Activated naive CD8-positive, alpha-beta T cell (primary cell): ENCODE data around the gene C2orf49.

Experiments used
- H3K27ac Mint-ChIP-seq: one replicate; pipeline ENCODE4 v1.8.0; 2021; ENCODE audit warnings: mixed read lengths
- H3K27me3 Mint-ChIP-seq: one replicate; pipeline ENCODE4 v1.8.0; 2021; ENCODE audit warnings: mixed read lengths
- H3K36me3 Mint-ChIP-seq: one replicate; pipeline ENCODE4 v1.8.0; 2021; ENCODE audit warnings: mixed read lengths
- H3K4me1 Mint-ChIP-seq: one replicate; pipeline ENCODE4 v1.8.0; 2021; ENCODE audit warnings: low read depth, mixed read lengths
- H3K4me3 Mint-ChIP-seq: one replicate; pipeline ENCODE4 v1.8.0; 2021; ENCODE audit warnings: mild to moderate bottlenecking, mixed read lengths
- H3K9me3 Mint-ChIP-seq: one replicate; pipeline ENCODE4 v1.8.0; 2021; ENCODE audit warnings: low read depth, mixed read lengths

Gene C2orf49

GRCh38 chr2:105393373-105394055 is 56.2 kb downstream of the C2orf49 start:
- Mint-ChIP-seq H3K27me3 (no peaks in the 10 kb centered on the region), H3K4me1 (peaks cover 17% of the 10 kb centered on the region), H3K4me3 (no peak overlapping the region), H3K9me3 (no peaks in the 10 kb centered on the region), H3K36me3 (no peaks in the 10 kb centered on the region), H3K27ac (no peak overlapping the region)

DNA sequence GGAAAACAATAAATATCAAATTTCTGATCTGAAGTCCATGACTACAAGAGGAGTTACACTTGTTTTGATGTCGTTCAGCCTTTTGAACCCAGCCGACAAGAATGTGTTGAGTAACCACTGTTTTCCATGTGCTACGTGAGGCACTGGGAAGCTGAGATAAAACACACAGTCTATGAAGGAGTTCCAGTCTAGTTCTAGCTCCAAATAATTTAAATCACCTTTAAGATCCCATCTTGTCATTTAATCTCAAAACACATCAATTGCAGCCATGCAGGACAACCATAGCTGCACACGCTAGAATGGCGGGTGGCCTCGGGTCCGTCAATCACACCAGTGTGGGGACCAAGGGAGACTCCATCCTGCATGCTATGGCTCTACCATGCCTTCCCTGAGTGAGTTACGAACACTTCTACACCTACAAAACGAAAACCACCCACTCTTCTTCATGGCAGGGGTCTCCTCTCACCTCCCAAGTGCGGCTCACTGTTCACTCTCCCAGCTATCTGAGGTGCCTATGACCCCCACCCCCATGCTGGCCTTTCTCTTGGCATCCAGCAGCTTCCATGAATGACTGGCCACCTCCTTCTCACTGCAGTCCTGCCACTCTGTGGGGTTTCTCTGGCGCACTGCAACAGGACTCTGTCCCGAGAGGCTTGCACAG is 57.7 kb downstream of the C2orf49 start:
- H3K4me3 Mint-ChIP-seq, result no peak overlapping the region
- H3K27ac Mint-ChIP-seq, result no peak overlapping the region
- peaks cover 17% of the 10 kb centered on the region for H3K4me1 Mint-ChIP-seq
- H3K9me3 Mint-ChIP-seq, result no peaks in the 10 kb centered on the region
- no peaks in the 10 kb centered on the region for H3K36me3 Mint-ChIP-seq
- peaks cover 5% of the 10 kb centered on the region for H3K27me3 Mint-ChIP-seq

- Mint-ChIP-seq H3K9me3 (no peaks in the 10 kb centered on the region), H3K27me3 (peaks cover 7% of the 10 kb centered on the region), H3K4me1 (peaks cover 17% of the 10 kb centered on the region), H3K36me3 (no peaks in the 10 kb centered on the region), H3K27ac (no peak overlapping the region), H3K4me3 (no peak overlapping the region)
These were observed 58.4 kb downstream of the C2orf49 start for GRCh38 chr2:105395691-105396090.

- no peaks in the 10 kb centered on the region for H3K9me3 Mint-ChIP-seq
- H3K4me1 Mint-ChIP-seq, result peaks cover 17% of the 10 kb centered on the region
- H3K4me3 Mint-ChIP-seq, result peak overlapping the region; percentile 36
- H3K36me3 Mint-ChIP-seq, result no peaks in the 10 kb centered on the region
- peaks cover 7% of the 10 kb centered on the region for H3K27me3 Mint-ChIP-seq
- peak overlapping the region; percentile 55 for H3K27ac Mint-ChIP-seq
These were observed 59.1 kb downstream of the C2orf49 start for GRCh38 chr2:105396254-105397024.

- H3K27ac Mint-ChIP-seq, result no peak overlapping the region
- peaks cover 7% of the 10 kb centered on the region for H3K27me3 Mint-ChIP-seq
- H3K36me3 Mint-ChIP-seq, result no peaks in the 10 kb centered on the region
- peaks cover 17% of the 10 kb centered on the region for H3K4me1 Mint-ChIP-seq
- H3K4me3 Mint-ChIP-seq, result peak overlapping the region; percentile 91
- no peaks in the 10 kb centered on the region for H3K9me3 Mint-ChIP-seq
These were observed 59.8 kb downstream of the C2orf49 start for GRCh38 chr2:105397025-105397722.

DNA sequence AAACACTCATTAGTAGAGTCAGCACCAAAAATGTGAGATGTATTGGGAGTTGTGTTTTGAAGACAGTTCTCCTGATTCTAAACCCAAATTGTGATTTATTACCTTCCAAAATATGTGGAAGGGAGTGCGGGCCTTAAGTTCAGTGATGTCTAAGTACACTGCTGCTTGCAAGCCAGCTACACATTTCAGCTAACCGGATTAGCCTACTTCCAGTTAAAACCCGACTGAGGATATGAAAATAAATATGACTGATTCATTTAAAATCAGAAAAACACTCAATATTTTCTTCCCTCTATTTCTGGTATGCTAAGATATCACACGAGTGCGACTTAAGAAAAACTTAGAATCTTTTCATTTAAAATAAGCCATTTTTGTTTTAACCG is 60.6 kb downstream of the C2orf49 start:
- Mint-ChIP-seq H3K4me1 (peaks cover 17% of the 10 kb centered on the region), H3K36me3 (no peaks in the 10 kb centered on the region), H3K27ac (peak overlapping the region; percentile 43), H3K27me3 (peaks cover 7% of the 10 kb centered on the region), H3K4me3 (peak overlapping the region; percentile 91), H3K9me3 (no peaks in the 10 kb centered on the region)

DNA sequence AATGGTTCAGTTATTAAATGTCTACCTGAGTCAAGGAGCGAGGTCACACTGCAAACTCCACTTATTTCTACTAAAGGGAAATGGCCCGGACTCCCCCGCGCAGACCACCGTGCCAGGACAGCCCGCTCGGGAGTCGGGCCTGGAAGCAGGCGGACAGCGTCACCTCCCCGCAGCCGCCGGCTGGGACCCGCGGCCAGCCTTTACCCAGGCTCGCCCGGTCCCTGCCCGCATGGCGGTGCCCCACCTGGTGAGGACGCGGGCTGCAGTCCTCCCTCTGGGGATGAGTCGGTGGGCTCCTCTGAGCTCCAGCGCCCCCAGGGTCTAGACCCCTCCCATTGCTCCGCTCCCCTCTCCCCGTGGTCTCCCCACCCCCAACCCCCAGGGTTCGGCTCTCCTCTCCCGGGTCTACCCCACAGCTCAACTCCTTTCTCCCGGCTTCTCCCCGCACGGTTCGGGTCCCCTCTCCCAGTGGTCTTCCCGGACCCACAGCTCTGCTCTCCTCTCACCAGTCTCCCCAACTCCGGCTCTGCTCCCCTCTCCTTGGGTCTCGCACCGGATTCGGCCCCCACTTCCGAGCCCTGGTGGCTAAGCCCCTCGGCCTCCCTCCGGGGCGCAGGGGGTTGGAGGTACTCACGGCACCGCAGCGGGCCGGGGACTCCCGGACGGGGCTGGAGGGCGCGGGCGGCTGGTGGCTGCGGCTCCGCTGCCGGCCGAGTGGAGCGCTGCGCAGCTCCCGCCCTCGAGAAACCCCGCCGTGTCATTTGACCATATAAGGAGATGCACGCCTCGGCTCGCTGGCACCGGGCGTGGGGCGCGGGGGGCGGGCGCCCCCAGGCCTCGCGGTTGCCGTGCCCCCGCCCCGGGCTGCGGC is 61.2 kb downstream of the C2orf49 start, which contains the start of gene FHL2:
Gene FHL2, minus strand, starts transcription at position 716 of the 871 bp plus-strand sequence. CDS start 12,535 bp downstream, outside the sequence.
- H3K27ac Mint-ChIP-seq, result peak within 1 kb of the TSS; percentile 43
- H3K9me3 Mint-ChIP-seq, result no peaks in the 10 kb centered on the region
- peaks cover 17% of the 10 kb centered on the region for H3K4me1 Mint-ChIP-seq
- no peaks in the 10 kb centered on the region for H3K36me3 Mint-ChIP-seq
- H3K27me3 Mint-ChIP-seq, result peaks cover 7% of the 10 kb centered on the region
- H3K4me3 Mint-ChIP-seq, result peak within 1 kb of the TSS; percentile 91
